PC-9 (cell line): ENCODE results near the gene CDX2. TPM values are rescaled to one million over a fixed set of nuclear protein-coding genes. Genes with fewer than 3 reads are reported as not detected.

ENCODE experiments used
- BruUV-seq: library from RNA; stranded (reverse); fragments of 400-500 nt; replicated peaks from 2 replicates; lab custom pipeline; 2021; lab: Mats Ljungman, UMichigan
- CTCF ChIA-PET: fragments of 300-600 bp; sonication (Branson Sonifier 250); formaldehyde crosslinking; loops from one replicate; lab custom pipeline; 2022; ENCODE audit warnings: antibody characterized with exemption; lab: Charles Lee
- POLR2A ChIA-PET: fragments of 300-600 bp; sonication (Branson Sonifier 250); formaldehyde crosslinking; loops from one replicate; lab custom pipeline; 2022; ENCODE audit warnings: antibody characterized with exemption; ENCODE audit not compliant: unreplicated experiment; lab: Charles Lee
- DNase-seq, 2 experiments: peaks; one replicate each; pipeline versions ENCODE4 v3.0.0 to v3.0.0-alpha.2; 2015 to 2022; ENCODE audit warnings: mixed read lengths in 1 of 2
- H2AFZ ChIP-seq: fragments of 200-600 bp; sonication (generic); 2 replicates; pipeline ENCODE4 v1.8.1; 2017; ENCODE audit warnings: antibody characterized with exemption
- H3F3A ChIP-seq: fragments of 200-600 bp; sonication (generic); 2 replicates; pipeline ENCODE4 v1.8.1; 2017; ENCODE audit warnings: antibody characterized with exemption, mild to moderate bottlenecking, low read depth; ENCODE audit not compliant: insufficient read depth
- H3K27ac ChIP-seq: fragments of 200-600 bp; sonication (generic); 2 replicates; pipeline ENCODE4 v1.6.1; 2016; ENCODE audit warnings: mixed run types
- H3K27me3 ChIP-seq: fragments of 200-600 bp; sonication (generic); 2 replicates; pipeline ENCODE4 v1.6.1; 2016; ENCODE audit warnings: low read depth, mixed run types; ENCODE audit not compliant: insufficient read depth
- H3K36me3 ChIP-seq: fragments of 200-600 bp; sonication (generic); 2 replicates; pipeline ENCODE4 v1.6.1; 2016; ENCODE audit warnings: low read depth, mixed run types
- H3K4me1 ChIP-seq: fragments of 200-600 bp; sonication (generic); replicated peaks from 2 replicates; pipeline ENCODE4 v1.6.1; 2016; ENCODE audit warnings: mixed run types; ENCODE audit not compliant: insufficient read depth
- H3K4me2 ChIP-seq: fragments of 200-600 bp; sonication (generic); 2 replicates; pipeline ENCODE4 v1.6.1; 2017; ENCODE audit warnings: mixed run types
- H3K4me3 ChIP-seq: fragments of 200-600 bp; sonication (generic); 2 replicates; pipeline ENCODE4 v1.6.1; 2016; ENCODE audit warnings: mixed run types
- H3K79me2 ChIP-seq: fragments of 200-600 bp; sonication (generic); 2 replicates; pipeline ENCODE4 v1.6.1; 2017; ENCODE audit warnings: low read depth, mixed run types
- H3K9me2 ChIP-seq: fragments of 200-600 bp; sonication (generic); 2 replicates; pipeline ENCODE4 v1.8.1; 2017; ENCODE audit warnings: mild to moderate bottlenecking; ENCODE audit not compliant: insufficient read depth
- H3K9me3 ChIP-seq: fragments of 200-600 bp; sonication (generic); 2 replicates; pipeline ENCODE4 v1.8.1; 2016; ENCODE audit warnings: low read depth; ENCODE audit not compliant: insufficient read depth
- H4K20me1 ChIP-seq: fragments of 200-600 bp; sonication (generic); 2 replicates; pipeline ENCODE4 v1.8.1; 2017; ENCODE audit not compliant: insufficient read depth
- EZH2 ChIP-seq: fragments of 200-600 bp; sonication (generic); IDR thresholded peaks from 2 replicates; pipeline ENCODE4 v1.8.0; 2017; ENCODE audit warnings: antibody characterized with exemption, low read depth
- intact Hi-C: fragments of 100-400 bp; cut with micrococcal nuclease; formaldehyde crosslinking; loops from one replicate; pipeline ENCODE4 v1.10.0; 2022; ENCODE audit not compliant: unreplicated experiment
- total RNA-seq: library from RNA; stranded (reverse); gene quantifications from 2 replicates; pipeline ENCODE4 v1.2.3, GENCODE V29; 2021
- TF ChIP-seq, protein P1 (sequence below): fragments of 200-600 bp; sonication (generic); conservative IDR thresholded peaks from 2 replicates; pipeline ENCODE4 v1.6.1; 2017; ENCODE audit warnings: mixed run types, antibody characterized with exemption, mild to moderate bottlenecking, moderate library complexity

Gene CDX2
- total RNA-seq, 1 experiment from 2014 or later = not detected

DNA sequence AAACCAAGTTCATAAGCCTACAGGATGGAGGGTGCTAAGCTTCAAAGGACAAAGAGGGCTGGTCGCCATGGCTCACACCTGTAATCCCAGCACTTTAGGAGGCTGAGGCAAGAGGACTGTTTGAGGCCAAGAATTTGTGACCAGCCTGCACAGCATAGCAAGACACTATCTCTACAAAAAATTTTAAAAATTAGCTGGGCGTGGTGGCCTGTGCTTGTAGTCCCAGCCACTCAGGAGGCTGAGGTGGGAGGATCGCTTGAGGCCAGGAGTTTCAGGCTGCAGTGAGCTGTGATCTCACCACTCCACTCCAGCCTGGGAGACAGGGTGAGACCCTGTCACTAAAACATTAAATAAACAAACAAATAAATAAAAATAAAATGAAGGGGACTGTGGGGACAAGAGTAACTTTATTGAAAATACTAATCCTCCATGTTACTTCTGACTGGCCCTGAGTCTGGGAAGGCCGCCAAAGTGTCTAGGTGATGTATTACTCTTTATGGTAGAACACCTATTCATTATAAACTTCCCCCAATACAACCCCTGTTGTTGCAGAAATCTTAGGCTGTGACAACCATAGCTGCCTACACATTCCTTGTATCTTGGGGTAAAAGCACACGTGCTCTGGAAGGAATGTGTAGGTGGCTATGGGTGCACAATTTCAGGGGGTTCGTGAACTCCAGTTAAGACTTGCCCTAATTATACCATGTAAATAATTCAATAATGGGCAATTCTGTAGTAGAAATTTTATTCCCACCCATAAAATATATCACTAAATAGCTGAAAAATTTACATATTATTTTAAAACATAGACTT is 34.0 kb upstream of the CDX2 start:
- Histone ChIP-seq H3F3A (peaks cover 3% of the 10 kb centered on the region; the same call in 1 of the 2 replicates), H3K79me2 (no peaks in the 10 kb centered on the region), H3K4me2 (no peak overlapping the region), H3K27ac (no peak overlapping the region), H3K36me3 (no peaks in the 10 kb centered on the region), H3K9me2 (no peaks in the 10 kb centered on the region), H3K9me3 (no peaks in the 10 kb centered on the region), H3K4me1 (no peaks in the 10 kb centered on the region), H4K20me1 (no peaks in the 10 kb centered on the region), H3K27me3 (no peaks in the 10 kb centered on the region; the same call in 1 of the 2 replicates), H3K4me3 (no peak overlapping the region), H2AFZ (no peak overlapping the region)
- ChIA-PET CTCF (no interaction called here), POLR2A (no interaction called here)
- no peak for TF ChIP-seq EZH2
- TF ChIP-seq, protein P1, sequence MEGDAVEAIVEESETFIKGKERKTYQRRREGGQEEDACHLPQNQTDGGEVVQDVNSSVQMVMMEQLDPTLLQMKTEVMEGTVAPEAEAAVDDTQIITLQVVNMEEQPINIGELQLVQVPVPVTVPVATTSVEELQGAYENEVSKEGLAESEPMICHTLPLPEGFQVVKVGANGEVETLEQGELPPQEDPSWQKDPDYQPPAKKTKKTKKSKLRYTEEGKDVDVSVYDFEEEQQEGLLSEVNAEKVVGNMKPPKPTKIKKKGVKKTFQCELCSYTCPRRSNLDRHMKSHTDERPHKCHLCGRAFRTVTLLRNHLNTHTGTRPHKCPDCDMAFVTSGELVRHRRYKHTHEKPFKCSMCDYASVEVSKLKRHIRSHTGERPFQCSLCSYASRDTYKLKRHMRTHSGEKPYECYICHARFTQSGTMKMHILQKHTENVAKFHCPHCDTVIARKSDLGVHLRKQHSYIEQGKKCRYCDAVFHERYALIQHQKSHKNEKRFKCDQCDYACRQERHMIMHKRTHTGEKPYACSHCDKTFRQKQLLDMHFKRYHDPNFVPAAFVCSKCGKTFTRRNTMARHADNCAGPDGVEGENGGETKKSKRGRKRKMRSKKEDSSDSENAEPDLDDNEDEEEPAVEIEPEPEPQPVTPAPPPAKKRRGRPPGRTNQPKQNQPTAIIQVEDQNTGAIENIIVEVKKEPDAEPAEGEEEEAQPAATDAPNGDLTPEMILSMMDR = no peak
- intact Hi-C loops = no loop called here
- no TSS peak for BruUV-seq
- no peak for DNase-seq

DNA sequence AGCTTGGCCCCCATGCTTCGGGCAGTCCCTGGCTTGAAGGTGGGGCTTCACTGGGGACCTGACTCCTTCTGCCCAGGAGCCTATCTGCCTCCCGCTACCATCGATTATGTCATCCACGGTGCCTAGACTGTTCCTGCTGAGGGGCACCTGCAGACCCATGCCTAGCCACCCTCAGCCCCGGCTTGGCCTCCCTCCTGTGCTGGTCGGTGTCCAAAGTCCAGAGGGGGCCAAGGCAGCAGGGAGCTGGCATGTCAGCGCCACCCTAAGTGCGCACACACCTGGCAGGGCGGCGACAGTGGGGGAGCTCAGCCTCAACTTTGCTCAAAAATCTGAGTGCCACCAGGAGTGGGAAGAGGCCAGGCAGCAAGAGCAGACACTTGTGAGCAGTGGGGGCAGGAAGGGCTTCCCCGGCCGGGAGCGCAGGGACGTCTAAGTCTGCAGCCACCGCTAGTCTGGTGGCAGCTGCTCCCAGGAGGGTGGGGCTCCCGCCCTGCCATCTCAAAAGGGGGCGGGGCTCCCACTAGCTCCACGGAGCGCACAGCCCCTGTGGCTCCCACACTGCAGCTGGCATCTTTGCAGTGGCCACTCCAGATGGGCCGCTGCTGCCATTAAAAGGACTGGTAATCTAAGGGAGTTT is 32.8 kb upstream of the CDX2 start:
- Histone ChIP-seq H3K9me3 (no peaks in the 10 kb centered on the region), H4K20me1 (no peaks in the 10 kb centered on the region), H3K27ac (no peak overlapping the region), H3K9me2 (no peaks in the 10 kb centered on the region), H3K79me2 (no peaks in the 10 kb centered on the region), H3K4me1 (no peaks in the 10 kb centered on the region), H3K27me3 (no peaks in the 10 kb centered on the region; the same call in 1 of the 2 replicates), H2AFZ (no peak overlapping the region), H3K4me3 (no peak overlapping the region), H3K4me2 (no peak overlapping the region), H3F3A (peaks cover 3% of the 10 kb centered on the region; the same call in 1 of the 2 replicates), H3K36me3 (no peaks in the 10 kb centered on the region)
- no TSS peak for BruUV-seq
- DNase-seq = no peak
- ChIA-PET POLR2A (no interaction called here), CTCF (no interaction called here)
- TF ChIP-seq EZH2 = no peak
- TF ChIP-seq, protein P1 = no peak
- intact Hi-C loops = no loop called here

DNA sequence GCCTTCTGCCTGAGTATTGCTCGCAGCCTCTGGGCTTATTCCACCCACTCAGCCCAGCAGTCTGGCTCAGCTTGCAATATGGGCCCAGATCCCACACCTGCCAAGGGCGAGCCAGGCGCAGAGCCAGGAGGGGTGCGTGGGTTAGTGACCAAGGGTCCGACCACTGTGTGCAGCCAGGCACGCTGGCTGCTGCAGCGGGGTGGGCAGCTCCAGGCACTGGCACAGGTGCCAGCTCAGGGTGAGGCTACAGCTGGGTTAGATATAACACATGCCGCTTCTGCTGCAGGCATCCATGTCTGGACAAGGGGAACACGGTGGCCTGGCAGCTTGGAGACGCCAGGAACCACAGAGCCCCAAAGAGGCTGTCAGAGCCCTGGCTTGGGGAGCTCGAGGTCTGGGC is 31.9 kb upstream of the CDX2 start:
- Histone ChIP-seq H3K36me3 (no peaks in the 10 kb centered on the region), H3K79me2 (no peaks in the 10 kb centered on the region), H3K9me3 (no peaks in the 10 kb centered on the region), H3K4me2 (no peak overlapping the region), H2AFZ (no peak overlapping the region), H3K9me2 (no peaks in the 10 kb centered on the region), H3K27ac (no peak overlapping the region), H4K20me1 (no peaks in the 10 kb centered on the region), H3K4me1 (no peaks in the 10 kb centered on the region), H3K27me3 (no peaks in the 10 kb centered on the region; the same call in 1 of the 2 replicates), H3K4me3 (no peak overlapping the region), H3F3A (peaks cover 3% of the 10 kb centered on the region; the same call in 1 of the 2 replicates)
- DNase-seq = no peak
- ChIA-PET POLR2A (no interaction called here), CTCF (no interaction called here)
- BruUV-seq = no TSS peak
- intact Hi-C loops = no loop called here
- TF ChIP-seq, protein P1 = no peak
- TF ChIP-seq EZH2 = no peak
